ENCODE measurements around the gene PLPPR1.

DNA sequence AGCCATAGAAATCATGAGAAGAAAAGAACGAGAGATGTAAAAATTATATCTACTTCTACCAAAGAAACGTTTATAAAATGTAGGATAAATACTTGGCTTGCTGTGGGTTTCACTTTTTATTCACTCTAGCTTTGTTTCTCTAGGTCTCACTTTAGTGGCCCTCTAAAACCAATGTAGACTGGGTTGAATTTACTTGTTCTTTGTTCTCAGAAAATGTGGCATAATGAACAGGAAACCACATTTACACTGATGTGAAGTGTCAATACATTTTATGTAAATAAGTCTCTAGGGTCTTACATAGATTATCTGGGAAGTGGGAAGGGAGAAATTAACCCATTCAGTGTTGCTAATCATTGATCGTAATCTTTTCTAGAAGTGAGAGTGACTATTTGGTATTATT lies 58.9 kb downstream of the PLPPR1 start:
- no peak for TF ChIP-seq RAD51 (IDR thresholded peaks at IDR 0.05; ENCODE audit: borderline replicate concordance)
- no peak for TF ChIP-seq SOX6 (IDR thresholded peaks at IDR 0.05)
- no peak for TF ChIP-seq SOX6 (CRISPR knock-in tag; IDR thresholded peaks at IDR 0.05)
- TF ChIP-seq ZNF224 (CRISPR knock-in tag; IDR thresholded peaks at IDR 0.05), result no peak
- no peak for TF ChIP-seq CREB1 (IDR thresholded peaks at IDR 0.05)
- no peak for TF ChIP-seq CREB1 (CRISPR knock-in tag; IDR thresholded peaks at IDR 0.05)
